ENCODE data around the gene UBE2K. TPM values are rescaled to one million over a fixed set of nuclear protein-coding genes. Genes with fewer than 3 reads are reported as not detected.

The UBE2K gene
- total and polyA plus RNA-seq, 10 of the 15 experiments (the other 5 are each of a cell fraction or from before 2014, with no cell fraction given): 17.0 to 141 (median 75.5) TPM

GRCh38 chr4:39648827-39649558 is 48.9 kb upstream of the UBE2K start:
- no peaks in the 10 kb centered on the region for H4K20me1 ChIP-seq (ENCODE audit: control insufficient read depth, insufficient read depth)
- H3K4me1 ChIP-seq (ENCODE audit: control insufficient read depth, insufficient read depth, low read length): peaks cover 4% of the 10 kb centered on the region
- no peak overlapping the region for H3K27ac ChIP-seq (ENCODE audit: control insufficient read depth, insufficient read depth)
- CTCF ChIA-PET: interaction anchor here (1.0 kb wide), 1 partner anchor 10 kb away, joined by 4 read pairs; no protein-coding TSS in a partner anchor
- SMC1A ChIA-PET (ENCODE audit: uncharacterized antibody, unreplicated experiment): interaction anchor here (0.8 to 1.0 kb wide), 3 partner anchors 11 to 41 kb away, joined by 3 to 4 read pairs (median 3); no protein-coding TSS in a partner anchor
- DNase-seq (ENCODE audit: low read depth, low spot score) (no peak), FAIRE-seq (no peak), ATAC-seq (no peak)
- TF ChIP-seq HDAC6 (IDR thresholded peaks at IDR 0.05; ENCODE audit: unreplicated experiment): no peak
- TF ChIP-seq ATF7 (IDR thresholded peaks at IDR 0.05; ENCODE audit: low read depth): no peak
- no peak for TF ChIP-seq IKZF1 (conservative IDR thresholded peaks at IDR 0.05)
- TF ChIP-seq ZNF384 (IDR thresholded peaks at IDR 0.05; ENCODE audit: borderline replicate concordance, low read depth, low read length): no peak
- no peaks in the 10 kb centered on the region for H3K36me3 ChIP-seq (ENCODE audit: control insufficient read depth in 2 of 2, insufficient read depth in 2 of 2, low read length in 1 of 2)
- H2AFZ ChIP-seq (ENCODE audit: control insufficient read depth, low read depth, low read length): no peak overlapping the region
- H3K4me3 ChIP-seq: no peak overlapping the region
- no peaks in the 10 kb centered on the region for H3K27me3 ChIP-seq (replicated peaks in 1 of 2; ENCODE audit: control insufficient read depth in 2 of 2, insufficient read depth in 2 of 2, low read length in 1 of 2)
- no peaks in the 10 kb centered on the region for H3K9me3 ChIP-seq (replicated peaks; ENCODE audit: control insufficient read depth, insufficient read depth, low read length)
- in situ Hi-C loops (cut with MboI) (no loop called here), intact Hi-C loops (cut with micrococcal nuclease; ENCODE audit: unreplicated experiment) (no loop called here)
- BruUV-seq (replicated peaks): no TSS peak
- no peak overlapping the region for H3K4me2 ChIP-seq (ENCODE audit: control insufficient read depth, insufficient read depth)
- POLR2A ChIA-PET: interaction anchor here (0.6 to 2.5 kb wide), 3 partner anchors 9 to 333 kb away, joined by 4 to 9 read pairs (median 8); partner anchors contain the start of gene SMIM14
- RAD21 ChIA-PET (ENCODE audit: unreplicated experiment): no interaction called here
- 81% methylated on average over 6 of the region's 6 CpGs for WGBS (ENCODE audit: insufficient coverage, insufficient replicate concordance, low lambda C conversion rate, missing lambda C conversion rate)
- no peaks in the 10 kb centered on the region for H3K79me2 ChIP-seq (ENCODE audit: control insufficient read depth, insufficient read depth, low read length)
- no peak overlapping the region for H3K9ac ChIP-seq (ENCODE audit: control insufficient read depth, insufficient read depth, low read length)

DNA sequence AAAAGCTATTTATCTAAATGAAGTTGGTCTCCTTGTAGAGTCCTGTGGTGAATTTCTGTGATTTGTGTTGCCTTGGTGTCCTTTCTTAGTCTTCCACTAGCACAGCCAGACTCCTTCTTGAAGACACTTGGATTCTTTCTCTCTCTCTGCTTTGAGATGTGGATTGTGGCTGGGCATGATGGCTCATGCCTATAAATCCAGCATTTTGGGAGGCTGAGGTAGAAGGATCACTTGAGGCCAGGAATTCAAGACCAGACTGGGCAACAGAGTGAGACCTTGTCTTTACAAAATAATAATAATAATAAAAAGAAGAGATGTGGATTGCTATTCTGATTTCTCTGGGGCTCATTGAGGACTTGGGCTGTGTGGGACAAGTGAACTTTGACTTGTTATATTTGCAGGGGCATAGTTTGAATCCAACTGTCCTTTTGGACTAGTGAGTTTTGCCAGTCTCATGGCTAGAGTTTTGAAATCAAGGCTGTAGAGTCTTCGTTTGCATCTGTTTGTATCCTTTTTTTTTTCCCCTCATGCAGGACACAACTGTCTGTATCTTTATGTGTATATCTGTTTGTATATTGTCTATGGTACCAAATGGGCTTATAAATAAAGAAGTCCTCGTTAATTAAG is 48.2 kb upstream of the UBE2K start:
- intact Hi-C loops (cut with micrococcal nuclease; ENCODE audit: unreplicated experiment) (no loop called here), in situ Hi-C loops (cut with MboI) (no loop called here)
- H3K9me3 ChIP-seq (replicated peaks; ENCODE audit: control insufficient read depth, insufficient read depth, low read length): no peaks in the 10 kb centered on the region
- H2AFZ ChIP-seq (ENCODE audit: control insufficient read depth, low read depth, low read length): no peak overlapping the region
- SMC1A ChIA-PET (ENCODE audit: uncharacterized antibody, unreplicated experiment): interaction anchor here (0.9 to 1.0 kb wide), 2 partner anchors 12 to 41 kb away, joined by 3 to 4 read pairs; no protein-coding TSS in a partner anchor
- no peaks in the 10 kb centered on the region for H3K36me3 ChIP-seq (ENCODE audit: control insufficient read depth in 2 of 2, insufficient read depth in 2 of 2, low read length in 1 of 2)
- RAD21 ChIA-PET (ENCODE audit: unreplicated experiment): no interaction called here
- 65% methylated on average over 2 of the region's 2 CpGs for WGBS (ENCODE audit: insufficient coverage, insufficient replicate concordance, low lambda C conversion rate, missing lambda C conversion rate)
- H3K79me2 ChIP-seq (ENCODE audit: control insufficient read depth, insufficient read depth, low read length): no peaks in the 10 kb centered on the region
- no peak for DNase-seq (ENCODE audit: low read depth, low spot score)
- CTCF ChIA-PET: no interaction called here
- peaks cover 8% of the 10 kb centered on the region for H3K4me1 ChIP-seq (ENCODE audit: control insufficient read depth, insufficient read depth, low read length)
- BruUV-seq (replicated peaks): no TSS peak
- ATAC-seq: no peak
- POLR2A ChIA-PET: interaction anchor here (1.0 to 2.5 kb wide), 2 partner anchors 9 to 11 kb away, joined by 4 to 9 read pairs; partner anchors contain the start of gene SMIM14
- no peak overlapping the region for H3K27ac ChIP-seq (ENCODE audit: control insufficient read depth, insufficient read depth)
- H3K4me3 ChIP-seq: no peak overlapping the region
- no peak overlapping the region for H3K4me2 ChIP-seq (ENCODE audit: control insufficient read depth, insufficient read depth)
- H3K27me3 ChIP-seq (replicated peaks in 1 of 2; ENCODE audit: control insufficient read depth in 2 of 2, insufficient read depth in 2 of 2, low read length in 1 of 2): no peaks in the 10 kb centered on the region
- no peaks in the 10 kb centered on the region for H4K20me1 ChIP-seq (ENCODE audit: control insufficient read depth, insufficient read depth)
- H3K9ac ChIP-seq (ENCODE audit: control insufficient read depth, insufficient read depth, low read length): no peak overlapping the region
- no peak for FAIRE-seq
- TF ChIP-seq NR2C2 (IDR thresholded peaks at IDR 0.05; ENCODE audit: borderline replicate concordance, control insufficient read depth, insufficient read length, low read depth): no peak
- TF ChIP-seq EGR1 (IDR thresholded peaks at IDR 0.05; ENCODE audit: borderline replicate concordance in 1 of 2, low read depth in 2 of 2, low read length in 2 of 2): no peak
- TF ChIP-seq NFXL1 (IDR thresholded peaks at IDR 0.05; ENCODE audit: borderline replicate concordance): no peak
- TF ChIP-seq MTA3 (IDR thresholded peaks at IDR 0.05; ENCODE audit: borderline replicate concordance, low read length): no peak
- TF ChIP-seq, protein P1, sequence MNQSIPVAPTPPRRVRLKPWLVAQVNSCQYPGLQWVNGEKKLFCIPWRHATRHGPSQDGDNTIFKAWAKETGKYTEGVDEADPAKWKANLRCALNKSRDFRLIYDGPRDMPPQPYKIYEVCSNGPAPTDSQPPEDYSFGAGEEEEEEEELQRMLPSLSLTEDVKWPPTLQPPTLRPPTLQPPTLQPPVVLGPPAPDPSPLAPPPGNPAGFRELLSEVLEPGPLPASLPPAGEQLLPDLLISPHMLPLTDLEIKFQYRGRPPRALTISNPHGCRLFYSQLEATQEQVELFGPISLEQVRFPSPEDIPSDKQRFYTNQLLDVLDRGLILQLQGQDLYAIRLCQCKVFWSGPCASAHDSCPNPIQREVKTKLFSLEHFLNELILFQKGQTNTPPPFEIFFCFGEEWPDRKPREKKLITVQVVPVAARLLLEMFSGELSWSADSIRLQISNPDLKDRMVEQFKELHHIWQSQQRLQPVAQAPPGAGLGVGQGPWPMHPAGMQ (IDR thresholded peaks at IDR 0.05; ENCODE audit: borderline replicate concordance): no peak
- no peak for TF ChIP-seq KLF5 (IDR thresholded peaks at IDR 0.05; ENCODE audit: partially characterized antibody)
